ENCODE measurements around the gene ABRACL. TPM values are rescaled to one million over a fixed set of nuclear protein-coding genes. Genes with fewer than 3 reads are reported as not detected.

ABRACL gene
- polyA plus RNA-seq, 1 donor (not counting 4 experiments of a cell fraction or from before 2014, with no cell fraction given), result 120 TPM

DNA sequence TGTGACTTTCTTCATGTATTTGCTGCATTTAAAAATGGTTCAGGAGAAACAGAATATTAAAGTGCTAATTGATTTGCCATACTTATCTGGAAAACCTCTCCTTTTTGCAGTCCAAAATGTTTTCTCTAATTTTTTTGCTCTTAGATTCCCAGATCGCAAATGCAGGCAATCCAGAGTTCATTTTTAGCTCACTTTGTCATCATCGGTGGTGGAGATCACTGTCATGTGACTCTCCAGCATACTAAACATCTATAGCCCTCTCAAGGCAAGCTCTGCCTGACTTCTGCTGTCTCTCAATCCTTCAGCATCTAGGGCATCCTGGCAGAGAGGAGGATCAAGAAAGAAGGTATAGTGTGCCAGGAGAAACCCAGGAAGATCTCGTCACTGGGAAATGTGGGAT is 24.8 kb downstream of the ABRACL start:
- Histone ChIP-seq H3K4me3 (ENCODE audit: control insufficient read depth in 2 of 3, extremely low read depth in 1 of 3, insufficient read depth in 2 of 3, low read depth in 1 of 3, low read length in 3 of 3) (no peak overlapping the region), H3K27ac (ENCODE audit: control insufficient read depth, insufficient read depth, low read length) (no peak overlapping the region), H3K4me1 (ENCODE audit: control insufficient read depth, extremely low read depth, insufficient read depth, low read length) (peaks cover 5% of the 10 kb centered on the region), H3K9me1 (ENCODE audit: control insufficient read depth, extremely low read depth, insufficient read depth, low read length) (no peaks in the 10 kb centered on the region), H3K9ac (ENCODE audit: control insufficient read depth, extremely low read depth, insufficient read depth, low read length) (no peak overlapping the region), H3K9me3 (ENCODE audit: control insufficient read depth, low read depth, low read length) (no peaks in the 10 kb centered on the region), H3K36me3 (ENCODE audit: control insufficient read depth in 2 of 2, extremely low read depth in 1 of 2, insufficient read depth in 2 of 2, low read length in 2 of 2) (no peaks in the 10 kb centered on the region), H3K4me2 (ENCODE audit: control insufficient read depth, extremely low read depth, insufficient read depth, low read depth, low read length) (no peak overlapping the region), H2AFZ (ENCODE audit: control insufficient read depth, low read length) (no peak overlapping the region), H3K79me2 (ENCODE audit: control insufficient read depth, insufficient read depth, low read length) (no peaks in the 10 kb centered on the region), H4K20me1 (ENCODE audit: control insufficient read depth, extremely low read depth, insufficient read depth, low read length) (no peaks in the 10 kb centered on the region), H3K27me3 (ENCODE audit: control insufficient read depth, extremely low read depth, insufficient read depth, low read length) (no peaks in the 10 kb centered on the region)
- FAIRE-seq, result no peak
- DNase-seq (ENCODE audit: low read depth, low spot score), result no peak
- TF ChIP-seq EZH2 (IDR thresholded peaks at IDR 0.05; ENCODE audit: low read length), result no peak
- TF ChIP-seq, protein P1, sequence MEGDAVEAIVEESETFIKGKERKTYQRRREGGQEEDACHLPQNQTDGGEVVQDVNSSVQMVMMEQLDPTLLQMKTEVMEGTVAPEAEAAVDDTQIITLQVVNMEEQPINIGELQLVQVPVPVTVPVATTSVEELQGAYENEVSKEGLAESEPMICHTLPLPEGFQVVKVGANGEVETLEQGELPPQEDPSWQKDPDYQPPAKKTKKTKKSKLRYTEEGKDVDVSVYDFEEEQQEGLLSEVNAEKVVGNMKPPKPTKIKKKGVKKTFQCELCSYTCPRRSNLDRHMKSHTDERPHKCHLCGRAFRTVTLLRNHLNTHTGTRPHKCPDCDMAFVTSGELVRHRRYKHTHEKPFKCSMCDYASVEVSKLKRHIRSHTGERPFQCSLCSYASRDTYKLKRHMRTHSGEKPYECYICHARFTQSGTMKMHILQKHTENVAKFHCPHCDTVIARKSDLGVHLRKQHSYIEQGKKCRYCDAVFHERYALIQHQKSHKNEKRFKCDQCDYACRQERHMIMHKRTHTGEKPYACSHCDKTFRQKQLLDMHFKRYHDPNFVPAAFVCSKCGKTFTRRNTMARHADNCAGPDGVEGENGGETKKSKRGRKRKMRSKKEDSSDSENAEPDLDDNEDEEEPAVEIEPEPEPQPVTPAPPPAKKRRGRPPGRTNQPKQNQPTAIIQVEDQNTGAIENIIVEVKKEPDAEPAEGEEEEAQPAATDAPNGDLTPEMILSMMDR (optimal IDR thresholded peaks at IDR 0.05 in 1 of 3, IDR thresholded peaks at IDR 0.05 in 1 of 3, conservative IDR thresholded peaks at IDR 0.05 in 1 of 3; ENCODE audit: extremely low read depth in 1 of 3, insufficient read depth in 2 of 3, low read length in 3 of 3), result no peak
- dilution Hi-C loops (cut with MboI; ENCODE audit: extremely low pct_ligation_motif_present, low sequenced_read_pairs), result no loop called here

DNA sequence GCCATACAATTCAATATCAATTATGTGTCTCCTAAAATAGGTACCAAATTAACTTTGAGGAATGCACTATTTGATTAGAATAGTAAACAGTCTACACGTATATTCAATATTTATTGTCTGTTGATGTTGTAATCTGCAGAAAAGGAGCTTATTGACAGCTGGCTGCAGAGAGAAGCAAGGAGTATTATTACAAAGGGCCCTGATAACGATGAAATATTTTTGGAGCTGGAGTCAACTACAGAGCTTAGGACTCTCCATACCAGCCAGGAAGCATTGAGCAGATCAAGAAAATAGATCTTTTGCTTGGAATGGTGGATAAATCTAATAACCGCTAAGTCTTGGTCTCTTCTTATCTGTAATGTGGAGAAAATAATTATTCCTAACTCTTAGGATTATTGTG is 25.5 kb downstream of the ABRACL start:
- TF ChIP-seq, protein P1 (optimal IDR thresholded peaks at IDR 0.05 in 1 of 3, IDR thresholded peaks at IDR 0.05 in 1 of 3, conservative IDR thresholded peaks at IDR 0.05 in 1 of 3; ENCODE audit: extremely low read depth in 1 of 3, insufficient read depth in 2 of 3, low read length in 3 of 3), result no peak
- TF ChIP-seq EZH2 (IDR thresholded peaks at IDR 0.05; ENCODE audit: low read length), result no peak
- Histone ChIP-seq H2AFZ (ENCODE audit: control insufficient read depth, low read length) (no peak overlapping the region), H3K4me1 (ENCODE audit: control insufficient read depth, extremely low read depth, insufficient read depth, low read length) (peaks cover 5% of the 10 kb centered on the region), H3K9ac (ENCODE audit: control insufficient read depth, extremely low read depth, insufficient read depth, low read length) (no peak overlapping the region), H3K36me3 (ENCODE audit: control insufficient read depth in 2 of 2, extremely low read depth in 1 of 2, insufficient read depth in 2 of 2, low read length in 2 of 2) (no peaks in the 10 kb centered on the region), H3K79me2 (ENCODE audit: control insufficient read depth, insufficient read depth, low read length) (no peaks in the 10 kb centered on the region), H3K4me3 (ENCODE audit: control insufficient read depth in 2 of 3, extremely low read depth in 1 of 3, insufficient read depth in 2 of 3, low read depth in 1 of 3, low read length in 3 of 3) (no peak overlapping the region), H3K27ac (ENCODE audit: control insufficient read depth, insufficient read depth, low read length) (no peak overlapping the region), H4K20me1 (ENCODE audit: control insufficient read depth, extremely low read depth, insufficient read depth, low read length) (no peaks in the 10 kb centered on the region), H3K9me3 (ENCODE audit: control insufficient read depth, low read depth, low read length) (no peaks in the 10 kb centered on the region), H3K27me3 (ENCODE audit: control insufficient read depth, extremely low read depth, insufficient read depth, low read length) (no peaks in the 10 kb centered on the region), H3K4me2 (ENCODE audit: control insufficient read depth, extremely low read depth, insufficient read depth, low read depth, low read length) (no peak overlapping the region), H3K9me1 (ENCODE audit: control insufficient read depth, extremely low read depth, insufficient read depth, low read length) (no peaks in the 10 kb centered on the region)
- DNase-seq (ENCODE audit: low read depth, low spot score) (no peak), FAIRE-seq (no peak)
- dilution Hi-C loops (cut with MboI; ENCODE audit: extremely low pct_ligation_motif_present, low sequenced_read_pairs), result no loop called here

All from keratinocyte (primary cell).